ENCODE measurements around the gene TEAD3. TPM values are rescaled to one million over a fixed set of nuclear protein-coding genes. Genes with fewer than 3 reads are reported as not detected.

TEAD3 gene
- total RNA-seq, 1 experiment from 2014 or later = 34.3 TPM

DNA sequence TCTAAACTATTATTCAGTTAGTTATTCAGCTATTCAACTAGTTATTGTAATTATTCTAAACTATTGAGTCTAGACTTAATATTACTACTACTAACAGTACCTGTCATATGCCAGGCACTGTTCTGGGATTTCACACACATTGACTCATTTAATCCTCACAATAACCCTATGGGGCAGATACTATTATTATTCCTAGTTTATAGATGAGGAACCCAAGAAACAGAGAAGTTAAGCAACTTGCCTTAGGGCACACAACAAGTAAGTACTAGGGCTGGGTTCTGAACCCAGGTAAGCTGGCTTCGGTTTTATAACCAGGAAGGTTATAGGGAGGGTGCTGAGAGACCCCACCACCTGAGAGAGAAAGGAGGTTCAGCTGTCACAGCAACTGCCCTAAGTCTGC is 7.8 kb downstream of the TEAD3 start (continued):
- TF ChIP-seq ZNF281 (CRISPR knock-in tag; IDR thresholded peaks at IDR 0.05) (no peak), ATF6 (CRISPR knock-in tag; IDR thresholded peaks at IDR 0.05) (no peak), CBFB (CRISPR knock-in tag; IDR thresholded peaks at IDR 0.05; ENCODE audit: low read depth) (no peak), ESRRA (CRISPR knock-in tag; IDR thresholded peaks at IDR 0.05; ENCODE audit: borderline replicate concordance) (no peak), CDX4 (CRISPR knock-in tag; IDR thresholded peaks at IDR 0.05; ENCODE audit: borderline replicate concordance) (no peak), HMGXB4 (CRISPR knock-in tag; IDR thresholded peaks at IDR 0.05) (no peak), TEAD1 (CRISPR knock-in tag; IDR thresholded peaks at IDR 0.05) (no peak), ZNF232 (CRISPR knock-in tag; IDR thresholded peaks at IDR 0.05) (no peak), FOXK1 (CRISPR knock-in tag; IDR thresholded peaks at IDR 0.05) (no peak), SP1 (CRISPR knock-in tag; conservative IDR thresholded peaks at IDR 0.05) (no peak), ZNF532 (CRISPR knock-in tag; IDR thresholded peaks at IDR 0.05; ENCODE audit: borderline replicate concordance) (no peak), ZNF396 (CRISPR knock-in tag; IDR thresholded peaks at IDR 0.05; ENCODE audit: borderline replicate concordance) (no peak)
- TF ChIP-seq, protein P1, sequence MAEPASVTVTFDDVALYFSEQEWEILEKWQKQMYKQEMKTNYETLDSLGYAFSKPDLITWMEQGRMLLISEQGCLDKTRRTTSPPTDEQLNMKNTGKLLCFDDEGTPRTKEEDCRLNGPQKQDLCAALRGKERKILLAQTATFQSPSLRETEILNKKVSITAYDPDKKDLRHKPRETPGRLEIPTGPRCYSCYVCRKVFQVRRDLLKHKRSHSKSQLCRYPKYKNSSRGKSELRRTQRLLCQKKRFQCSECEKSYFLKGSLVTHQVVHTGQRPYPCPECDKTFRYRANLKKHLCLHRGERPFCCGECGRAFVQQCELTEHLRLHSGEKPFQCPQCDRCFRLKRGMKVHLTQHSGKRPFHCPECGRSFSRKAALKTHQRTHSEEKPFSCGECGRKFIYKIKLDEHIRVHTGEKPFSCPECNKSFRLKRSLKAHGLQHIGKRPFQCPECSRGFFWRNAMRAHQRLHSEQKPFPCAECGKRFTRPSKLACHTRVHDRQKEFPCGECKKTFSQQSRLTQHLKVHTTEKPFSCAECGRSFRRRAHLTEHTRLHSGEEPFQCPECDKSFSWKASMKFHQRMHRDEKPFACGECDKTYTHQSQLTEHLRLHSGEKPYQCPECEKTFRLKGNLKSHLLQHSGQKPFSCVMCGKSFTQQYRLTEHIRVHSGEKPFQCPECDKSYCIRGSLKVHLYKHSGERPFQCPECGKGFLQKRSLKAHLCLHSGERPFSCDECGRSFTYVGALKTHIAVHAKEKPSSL (CRISPR knock-in tag; conservative IDR thresholded peaks at IDR 0.05) = no peak

Measured in WTC11 (cell line).